NT2/D1 (cell line): Measurements from ENCODE around the gene COMMD7.

Source experiments
- SUZ12 ChIP-seq: IDR thresholded peaks from 2 replicates; pipeline ENCODE4 v1.6.1; 2011; ENCODE audit not compliant: insufficient read length, insufficient read depth; ENCODE audit errors: extremely low read depth
- ZNF274 ChIP-seq: IDR thresholded peaks from 2 replicates; pipeline ENCODE4 v1.6.1; 2011; ENCODE audit warnings: mild to moderate bottlenecking, low read depth, low read length

- TF ChIP-seq SUZ12: no peak
- TF ChIP-seq ZNF274: no peak
Observed at GRCh38 chr20:32753731-32754130, 10.5 kb upstream of the COMMD7 start.
